ENCODE results near the gene NOVA2.

Gene NOVA2

DNA sequence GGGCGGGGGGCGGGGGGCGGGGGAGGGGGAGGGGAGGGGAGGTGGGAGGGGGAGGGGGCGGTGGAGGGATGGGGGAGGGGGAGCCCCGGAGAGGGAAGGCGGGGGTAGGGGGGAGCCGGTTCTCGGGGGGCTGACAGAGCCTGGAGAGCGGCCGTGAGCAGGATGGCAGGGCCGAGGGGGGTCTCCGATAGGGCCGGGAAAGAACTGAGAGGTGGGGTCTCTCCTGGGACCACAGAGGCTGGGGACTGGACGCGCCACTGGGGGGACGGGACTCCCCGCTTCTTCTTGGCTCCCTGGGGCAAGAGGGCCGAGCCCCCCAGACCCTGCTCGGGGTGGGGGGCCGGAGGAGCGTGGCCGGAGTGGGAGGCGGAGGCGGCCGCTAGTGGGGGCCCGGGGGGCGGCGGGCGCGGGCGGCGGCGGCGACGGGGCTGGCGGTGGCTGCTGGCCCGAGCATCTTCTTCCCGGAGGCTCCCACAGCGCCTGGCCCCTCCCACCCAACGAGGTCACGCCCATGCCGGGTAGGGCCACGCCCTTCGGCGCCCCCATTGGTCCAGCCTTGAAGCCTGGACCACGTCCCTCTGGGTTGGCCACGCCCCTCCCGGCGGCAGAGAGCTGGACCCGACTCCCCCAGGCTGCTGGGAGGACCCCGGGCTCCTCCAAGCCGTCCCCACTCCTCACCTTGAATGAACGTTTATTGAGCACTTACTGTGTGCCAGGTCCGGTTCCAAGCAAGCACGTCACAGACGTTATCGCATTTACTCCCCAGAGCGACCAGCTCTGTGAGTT is at the start of gene NOVA2:
Gene NOVA2, minus strand, starts transcription at position 313 of the 786 bp plus-strand sequence. CDS start 514 bp downstream, outside the sequence.
- H3K27me3 Mint-ChIP-seq = peaks cover 89% of the 10 kb centered on the region
- peak within 1 kb of the TSS; percentile 24 for H3K4me3 Mint-ChIP-seq
- no peaks in the 10 kb centered on the region for H3K9me3 Mint-ChIP-seq
- no peaks in the 10 kb centered on the region for H3K36me3 Mint-ChIP-seq (ENCODE audit: insufficient read depth)
- H3K4me1 Mint-ChIP-seq = peaks cover 17% of the 10 kb centered on the region
- no peak for ATAC-seq (replicated peaks; ENCODE audit: extremely low read depth, poor library complexity, severe bottlenecking)
- no peak within 1 kb of the TSS for H3K27ac Mint-ChIP-seq (ENCODE audit: low read depth)
- no peak for DNase-seq (ENCODE audit: low spot score in 2 of 2)

DNA sequence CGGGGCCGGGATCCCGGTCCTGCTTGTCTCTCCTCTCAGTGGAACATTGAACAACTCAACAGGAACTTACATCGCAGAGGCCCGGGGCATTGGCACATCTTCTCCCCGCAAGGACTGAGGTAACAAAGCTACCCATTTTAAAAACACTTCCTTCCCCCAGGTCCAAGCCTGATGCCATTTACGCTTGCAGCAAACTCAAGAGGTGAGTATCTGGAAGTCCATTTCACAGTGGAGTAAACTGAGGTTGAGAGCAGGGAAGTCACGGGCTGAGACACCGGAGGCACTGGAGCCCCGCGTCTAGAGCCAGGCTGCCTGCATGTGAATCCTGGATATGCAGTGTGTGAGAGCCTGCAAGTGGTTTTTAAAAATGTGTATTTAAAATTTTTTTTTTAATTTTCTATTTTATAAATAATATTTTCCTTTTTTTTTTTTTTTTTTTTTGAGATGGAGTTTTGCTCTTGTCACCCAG is 49.7 kb upstream of the NOVA2 start:
- peaks cover 33% of the 10 kb centered on the region for H3K27me3 Mint-ChIP-seq
- H3K36me3 Mint-ChIP-seq (ENCODE audit: insufficient read depth) = no peaks in the 10 kb centered on the region
- ATAC-seq (replicated peaks; ENCODE audit: extremely low read depth, poor library complexity, severe bottlenecking) (no peak), DNase-seq (ENCODE audit: low spot score in 2 of 2) (no peak)
- H3K27ac Mint-ChIP-seq (ENCODE audit: low read depth) = no peak overlapping the region
- H3K9me3 Mint-ChIP-seq = no peaks in the 10 kb centered on the region
- H3K4me1 Mint-ChIP-seq = peaks cover 17% of the 10 kb centered on the region
- no peak overlapping the region for H3K4me3 Mint-ChIP-seq

DNA sequence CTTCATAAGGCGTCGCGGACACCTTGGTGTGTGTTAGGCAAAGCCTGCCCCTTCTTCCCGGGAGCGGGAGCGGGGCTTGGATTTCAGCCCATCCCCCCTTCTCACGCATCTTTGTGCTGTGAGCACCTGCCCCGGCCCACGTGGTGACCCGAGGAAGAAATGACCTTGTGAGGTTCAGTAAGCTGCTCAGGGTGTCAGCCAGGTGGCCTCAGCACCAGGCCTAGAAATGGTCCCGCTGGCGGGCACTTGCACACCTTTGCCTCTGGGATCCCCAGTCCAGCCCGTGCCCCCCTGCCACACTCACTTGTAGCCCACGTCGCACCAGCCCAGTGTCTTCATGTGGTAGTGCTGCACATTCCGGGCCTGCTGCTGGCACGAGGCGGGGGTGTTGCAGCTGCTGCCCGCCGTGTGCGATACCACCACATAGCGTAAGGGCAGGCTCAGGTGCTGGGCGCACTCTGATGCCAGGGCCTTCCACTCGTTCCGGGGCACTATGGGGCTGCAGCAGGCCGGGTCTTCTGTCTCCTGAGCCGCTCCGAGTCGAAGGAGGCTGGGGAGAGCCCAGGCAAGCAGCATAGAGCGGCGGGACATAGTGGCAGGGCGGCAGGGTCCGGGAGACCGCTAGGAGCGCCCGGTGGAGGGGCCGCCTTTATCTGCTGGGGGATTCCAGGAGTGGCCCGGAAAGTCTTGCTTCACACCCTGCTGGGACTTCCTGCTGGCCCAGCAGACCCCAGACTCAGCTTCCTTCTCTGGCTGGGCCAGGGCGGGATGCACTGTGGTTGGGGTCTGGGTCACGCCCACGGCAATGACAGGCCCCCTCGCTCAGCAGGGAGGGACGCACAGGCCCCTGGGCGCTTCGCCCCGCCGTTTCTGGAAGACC is 49.0 kb upstream of the NOVA2 start, which contains the start of gene PGLYRP1:
Gene PGLYRP1, minus strand, starts transcription at position 623 of the 880 bp plus-strand sequence. Its CDS starts 32 bp downstream, at position 591.
- Mint-ChIP-seq H3K4me1 (peaks cover 17% of the 10 kb centered on the region), H3K27me3 (peaks cover 33% of the 10 kb centered on the region), H3K4me3 (no peak within 1 kb of the TSS), H3K36me3 (ENCODE audit: insufficient read depth) (no peaks in the 10 kb centered on the region), H3K27ac (ENCODE audit: low read depth) (no peak within 1 kb of the TSS), H3K9me3 (no peaks in the 10 kb centered on the region)
- ATAC-seq (replicated peaks; ENCODE audit: extremely low read depth, poor library complexity, severe bottlenecking) (no peak), DNase-seq (ENCODE audit: low spot score in 2 of 2) (no peak)

DNA sequence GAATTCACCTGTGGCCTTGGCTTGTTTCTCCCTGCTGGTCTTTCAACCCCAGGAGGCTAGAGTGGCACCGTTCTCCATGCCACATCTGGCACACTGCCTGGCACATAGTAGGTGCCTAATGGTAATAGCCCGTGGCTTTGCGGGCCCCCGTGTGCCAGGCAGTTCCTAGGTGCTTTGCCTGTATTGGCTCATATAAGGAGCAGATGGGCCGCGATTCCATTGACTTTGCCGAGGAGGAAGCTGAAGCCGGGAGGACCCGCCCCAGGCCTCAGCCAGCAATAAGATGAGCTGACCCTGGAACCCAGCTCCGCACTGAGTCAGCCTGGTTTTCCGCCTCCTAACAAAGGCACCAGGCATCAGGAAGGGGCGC is 48.4 kb upstream of the NOVA2 start:
- no peaks in the 10 kb centered on the region for H3K9me3 Mint-ChIP-seq
- DNase-seq (ENCODE audit: low spot score in 2 of 2) = no peak
- H3K36me3 Mint-ChIP-seq (ENCODE audit: insufficient read depth) = no peaks in the 10 kb centered on the region
- peaks cover 33% of the 10 kb centered on the region for H3K27me3 Mint-ChIP-seq
- no peak for ATAC-seq (replicated peaks; ENCODE audit: extremely low read depth, poor library complexity, severe bottlenecking)
- H3K4me3 Mint-ChIP-seq = no peak overlapping the region
- H3K4me1 Mint-ChIP-seq = peaks cover 18% of the 10 kb centered on the region
- no peak overlapping the region for H3K27ac Mint-ChIP-seq (ENCODE audit: low read depth)

GRCh38 chr19:46021531-46022041 is 47.9 kb upstream of the NOVA2 start:
- H3K27me3 Mint-ChIP-seq = peaks cover 28% of the 10 kb centered on the region
- H3K4me3 Mint-ChIP-seq = no peak overlapping the region
- H3K36me3 Mint-ChIP-seq (ENCODE audit: insufficient read depth) = no peaks in the 10 kb centered on the region
- no peak for DNase-seq (ENCODE audit: low spot score in 2 of 2)
- H3K27ac Mint-ChIP-seq (ENCODE audit: low read depth) = no peak overlapping the region
- H3K9me3 Mint-ChIP-seq = no peaks in the 10 kb centered on the region
- H3K4me1 Mint-ChIP-seq = peaks cover 18% of the 10 kb centered on the region
- ATAC-seq (replicated peaks; ENCODE audit: extremely low read depth, poor library complexity, severe bottlenecking) = no peak

- Mint-ChIP-seq H3K36me3 (ENCODE audit: insufficient read depth) (peaks cover 2% of the 10 kb centered on the region), H3K4me1 (peaks cover 17% of the 10 kb centered on the region), H3K27me3 (peaks cover 24% of the 10 kb centered on the region), H3K4me3 (no peak overlapping the region), H3K27ac (ENCODE audit: low read depth) (no peak overlapping the region), H3K9me3 (no peaks in the 10 kb centered on the region)
- no peak for ATAC-seq (replicated peaks; ENCODE audit: extremely low read depth, poor library complexity, severe bottlenecking)
- no peak for DNase-seq (ENCODE audit: low spot score in 2 of 2)
These were observed 47.1 kb upstream of the NOVA2 start for GRCh38 chr19:46020819-46021125.

DNA sequence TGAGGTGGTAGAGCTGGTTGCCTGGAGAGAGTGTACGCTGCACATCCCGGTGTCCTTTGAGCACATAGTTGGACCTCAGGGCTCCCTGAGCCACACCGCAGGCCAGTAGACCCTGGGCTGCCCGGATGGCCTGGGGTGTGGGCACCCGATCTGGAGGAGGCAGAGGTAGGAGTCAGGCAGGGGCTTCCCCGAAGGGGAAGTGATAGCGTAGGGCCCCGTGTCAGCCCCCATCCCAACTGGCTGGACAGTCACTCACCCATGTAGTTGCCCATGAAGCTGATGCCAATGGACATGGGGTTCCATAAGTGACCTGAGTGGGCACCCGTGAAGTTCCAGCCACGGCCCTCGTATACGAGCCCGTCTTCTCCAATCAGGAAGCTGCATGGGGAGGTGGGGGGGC is 45.6 kb upstream of the NOVA2 start:
- ATAC-seq (replicated peaks; ENCODE audit: extremely low read depth, poor library complexity, severe bottlenecking) (no peak), DNase-seq (ENCODE audit: low spot score in 2 of 2) (no peak)
- H3K4me1 Mint-ChIP-seq = peaks cover 21% of the 10 kb centered on the region
- H3K36me3 Mint-ChIP-seq (ENCODE audit: insufficient read depth) = peaks cover 3% of the 10 kb centered on the region
- H3K27me3 Mint-ChIP-seq = peaks cover 24% of the 10 kb centered on the region
- no peaks in the 10 kb centered on the region for H3K9me3 Mint-ChIP-seq
- no peak overlapping the region for H3K4me3 Mint-ChIP-seq
- H3K27ac Mint-ChIP-seq (ENCODE audit: low read depth) = no peak overlapping the region

GRCh38 chr19:46018729-46019251 is 45.1 kb upstream of the NOVA2 start:
- H3K27me3 Mint-ChIP-seq = peaks cover 19% of the 10 kb centered on the region
- peaks cover 21% of the 10 kb centered on the region for H3K4me1 Mint-ChIP-seq
- peaks cover 3% of the 10 kb centered on the region for H3K36me3 Mint-ChIP-seq (ENCODE audit: insufficient read depth)

GRCh38 chr19:46017874-46018675 is 44.4 kb upstream of the NOVA2 start:
- Mint-ChIP-seq H3K4me3 (no peak overlapping the region), H3K27me3 (peaks cover 12% of the 10 kb centered on the region), H3K9me3 (no peaks in the 10 kb centered on the region), H3K4me1 (peaks cover 21% of the 10 kb centered on the region), H3K36me3 (ENCODE audit: insufficient read depth) (peaks cover 3% of the 10 kb centered on the region), H3K27ac (ENCODE audit: low read depth) (no peak overlapping the region)
- ATAC-seq (replicated peaks; ENCODE audit: extremely low read depth, poor library complexity, severe bottlenecking) (no peak), DNase-seq (ENCODE audit: low spot score in 2 of 2) (no peak)

More at GRCh38 chr19:46018729-46019251, 45.1 kb upstream of the NOVA2 start:
- no peak overlapping the region for H3K27ac Mint-ChIP-seq (ENCODE audit: low read depth)
- no peak overlapping the region for H3K4me3 Mint-ChIP-seq
- DNase-seq (ENCODE audit: low spot score in 2 of 2) = no peak
- ATAC-seq (replicated peaks; ENCODE audit: extremely low read depth, poor library complexity, severe bottlenecking) = no peak
- no peaks in the 10 kb centered on the region for H3K9me3 Mint-ChIP-seq

DNA sequence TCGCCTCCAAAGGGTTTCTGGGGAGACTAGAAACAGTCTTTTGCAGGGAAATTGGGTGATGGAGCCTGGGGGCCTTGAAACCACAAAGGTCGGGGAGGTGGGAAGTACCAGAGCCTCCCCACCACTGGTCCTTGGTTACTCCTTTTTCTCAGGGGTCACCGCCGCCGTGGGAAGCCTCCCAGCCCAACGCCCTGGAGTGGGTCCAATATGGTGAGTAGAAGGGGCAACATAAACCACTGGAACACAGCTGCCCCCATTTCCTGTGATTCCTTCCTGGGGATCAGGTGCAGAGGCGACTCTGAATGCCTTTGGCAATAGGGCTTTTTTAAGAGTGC is 43.4 kb upstream of the NOVA2 start:
- H3K9me3 Mint-ChIP-seq = no peaks in the 10 kb centered on the region
- ATAC-seq (replicated peaks; ENCODE audit: extremely low read depth, poor library complexity, severe bottlenecking) = no peak
- peaks cover 21% of the 10 kb centered on the region for H3K4me1 Mint-ChIP-seq
- no peak for DNase-seq (ENCODE audit: low spot score in 2 of 2)
- peak overlapping the region; percentile 81 for H3K4me3 Mint-ChIP-seq
- no peak overlapping the region for H3K27ac Mint-ChIP-seq (ENCODE audit: low read depth)
- H3K36me3 Mint-ChIP-seq (ENCODE audit: insufficient read depth) = peaks cover 3% of the 10 kb centered on the region
- H3K27me3 Mint-ChIP-seq = peaks cover 8% of the 10 kb centered on the region

DNA sequence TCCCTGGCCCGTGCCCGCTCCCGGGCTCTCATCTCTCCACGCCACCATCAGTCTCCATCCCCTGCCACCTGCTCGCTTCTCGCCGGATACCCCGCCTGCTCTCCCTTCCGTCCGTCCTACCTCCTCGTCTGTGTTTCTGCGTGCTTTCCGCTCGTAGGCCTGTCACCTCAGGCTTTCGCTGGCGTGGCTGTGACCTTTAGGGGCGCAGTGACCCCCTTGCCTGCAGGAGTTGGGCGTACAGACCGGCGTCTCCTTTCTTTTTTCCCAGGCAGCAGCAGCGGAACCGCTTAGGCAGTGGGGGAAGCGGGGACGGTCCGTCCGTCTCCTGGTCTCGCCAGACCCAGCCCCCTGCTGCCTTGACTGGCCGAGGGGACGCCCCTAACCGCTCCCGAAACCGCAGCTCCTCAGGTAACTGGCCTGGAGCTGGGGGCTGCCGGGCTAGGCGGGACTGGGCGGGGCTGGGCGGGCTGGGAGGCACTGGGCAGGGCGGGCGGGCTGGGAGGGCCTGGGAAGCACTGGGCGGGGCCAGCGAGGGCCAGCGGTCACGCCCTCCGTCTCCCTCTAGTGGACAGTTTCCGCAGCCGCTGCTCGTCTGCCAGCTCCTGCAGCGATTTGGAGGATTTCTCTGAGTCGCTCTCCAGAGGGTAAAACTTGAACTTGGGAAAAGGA is 42.9 kb upstream of the NOVA2 start:
- Mint-ChIP-seq H3K27ac (ENCODE audit: low read depth) (peak overlapping the region; percentile 62), H3K36me3 (ENCODE audit: insufficient read depth) (peaks cover 3% of the 10 kb centered on the region), H3K27me3 (peaks cover 8% of the 10 kb centered on the region), H3K4me1 (peaks cover 21% of the 10 kb centered on the region), H3K4me3 (peak overlapping the region; percentile 81), H3K9me3 (no peaks in the 10 kb centered on the region)
- DNase-seq (ENCODE audit: low spot score in 2 of 2) = peak; percentile 63 to 72
- peak; percentile 71 for ATAC-seq (replicated peaks; ENCODE audit: extremely low read depth, poor library complexity, severe bottlenecking)

Measured in central memory CD8-positive, alpha-beta T cell (primary cell).